Measurements from ENCODE around the gene ATXN1. TPM values are rescaled to one million over a fixed set of nuclear protein-coding genes. Genes with fewer than 3 reads are reported as not detected.

ATXN1 gene
- total RNA-seq, 4 donors from 2014 or later, result 48.7 to 166 (median 105) TPM

GRCh38 chr6:16327777-16328325, 433.4 kb downstream of the ATXN1 start:
- TF ChIP-seq POLR2AphosphoS5 (IDR thresholded peaks at IDR 0.05) (no peak), CTCF (IDR thresholded peaks at IDR 0.05) (no peak), EP300 (IDR thresholded peaks at IDR 0.05; ENCODE audit: low read depth) (no peak), POLR2A (IDR thresholded peaks at IDR 0.05) (no peak)
- no peak for DNase-seq
- Histone ChIP-seq H3K27ac (no peak overlapping the region), H3K27me3 (no peaks in the 10 kb centered on the region), H3K9me3 (no peaks in the 10 kb centered on the region), H3K4me1 (peaks cover 6 to 20% (median 12%) of the 10 kb centered on the region in 4 donors), H3K36me3 (peaks cover 0 to 7% (median 0%) of the 10 kb centered on the region in 4 donors), H3K4me3 (no peak overlapping the region)
- intact Hi-C loops (cut with DNase I; ENCODE audit: low total_unique reads) (no loop called here), in situ Hi-C loops (cut with MboI; ENCODE audit: low pct_ligation_motif_present in 1 of 4, low pct_unique_long_range_greater_than_20kb in 1 of 4, low sequenced_read_pairs in 3 of 4) (loop anchor here in 3 of 4 donors (25.0 kb wide), 3 partner anchors 184 to 634 kb away; partner anchors contain the start of gene ATXN1 (in 1 of the 3))
- 93 to 100% methylated on average over 4 to 33 of the region's 34 CpGs for WGBS, 2 donors (ENCODE audit: low coverage in 1 of 2)

GRCh38 chr6:16326971-16327776, 434.1 kb downstream of the ATXN1 start:
- Histone ChIP-seq H3K4me3 (no peak overlapping the region), H3K36me3 (peaks cover 0 to 7% (median 0%) of the 10 kb centered on the region in 4 donors), H3K27me3 (no peaks in the 10 kb centered on the region), H3K9me3 (no peaks in the 10 kb centered on the region), H3K27ac (no peak overlapping the region), H3K4me1 (peaks cover 8 to 20% (median 9%) of the 10 kb centered on the region in 4 donors)
- no peak for TF ChIP-seq EP300 (IDR thresholded peaks at IDR 0.05; ENCODE audit: low read depth)
- no peak for TF ChIP-seq CTCF (IDR thresholded peaks at IDR 0.05)
- TF ChIP-seq POLR2A (IDR thresholded peaks at IDR 0.05), result no peak
- TF ChIP-seq POLR2AphosphoS5 (IDR thresholded peaks at IDR 0.05), result no peak
- in situ Hi-C loops (cut with MboI; ENCODE audit: low pct_ligation_motif_present in 1 of 4, low pct_unique_long_range_greater_than_20kb in 1 of 4, low sequenced_read_pairs in 3 of 4) (loop anchor here in 3 of 4 donors (25.0 kb wide), 3 partner anchors 185 to 635 kb away; partner anchors contain the start of gene ATXN1 (in 1 of the 3)), intact Hi-C loops (cut with DNase I; ENCODE audit: low total_unique reads) (no loop called here)
- 95% methylated on average over 42 of the region's 43 CpGs; no CpG with 5 or more reads in 1 of the 2 donors for whole genome bisulfite sequencing, 2 donors (ENCODE audit: low coverage in 1 of 2)
- no peak for DNase-seq

- Histone ChIP-seq H3K27me3 (no peaks in the 10 kb centered on the region), H3K36me3 (peaks cover 0 to 7% (median 0%) of the 10 kb centered on the region in 4 donors), H3K4me1 (peaks cover 3 to 20% (median 4%) of the 10 kb centered on the region in 4 donors), H3K9me3 (no peaks in the 10 kb centered on the region), H3K4me3 (no peak overlapping the region), H3K27ac (no peak overlapping the region)
- in situ Hi-C loops (cut with MboI; ENCODE audit: low pct_ligation_motif_present in 1 of 4, low pct_unique_long_range_greater_than_20kb in 1 of 4, low sequenced_read_pairs in 3 of 4), result loop anchor here in 3 of 4 donors (25.0 kb wide), 3 partner anchors 186 to 636 kb away; partner anchors contain the start of gene ATXN1 (in 1 of the 3)
- intact Hi-C loops (cut with DNase I; ENCODE audit: low total_unique reads), result no loop called here
- no peak for TF ChIP-seq EP300 (IDR thresholded peaks at IDR 0.05; ENCODE audit: low read depth)
- no peak for TF ChIP-seq POLR2AphosphoS5 (IDR thresholded peaks at IDR 0.05)
- no peak for TF ChIP-seq CTCF (IDR thresholded peaks at IDR 0.05)
- TF ChIP-seq POLR2A (IDR thresholded peaks at IDR 0.05), result no peak
- no peak for DNase-seq
- WGBS, 2 donors (ENCODE audit: low coverage in 1 of 2), result 94 to 100% methylated on average over 14 to 22 of the region's 22 CpGs
These were observed 434.7 kb downstream of the ATXN1 start for GRCh38 chr6:16326531-16326930.

GRCh38 chr6:16324606-16325225, 436.5 kb downstream of the ATXN1 start:
- in situ Hi-C loops (cut with MboI; ENCODE audit: low pct_ligation_motif_present in 1 of 4, low pct_unique_long_range_greater_than_20kb in 1 of 4, low sequenced_read_pairs in 3 of 4), result loop anchor here in 3 of 4 donors (25.0 kb wide), 3 partner anchors 188 to 638 kb away; partner anchors contain the start of gene ATXN1 (in 1 of the 3)
- Histone ChIP-seq H3K36me3 (peaks cover 0 to 7% (median 0%) of the 10 kb centered on the region in 4 donors), H3K9me3 (no peaks in the 10 kb centered on the region), H3K27me3 (no peaks in the 10 kb centered on the region), H3K4me1 (peaks cover 17 to 32% (median 18%) of the 10 kb centered on the region in 4 donors), H3K27ac (no peak overlapping the region), H3K4me3 (no peak overlapping the region)
- intact Hi-C loops (cut with DNase I; ENCODE audit: low total_unique reads), result no loop called here
- 84 to 89% methylated on average over 7 of the region's 7 CpGs for WGBS, 2 donors (ENCODE audit: low coverage in 1 of 2)
- TF ChIP-seq POLR2AphosphoS5 (IDR thresholded peaks at IDR 0.05), result no peak
- no peak for TF ChIP-seq POLR2A (IDR thresholded peaks at IDR 0.05)
- no peak for TF ChIP-seq EP300 (IDR thresholded peaks at IDR 0.05; ENCODE audit: low read depth)
- no peak for TF ChIP-seq CTCF (IDR thresholded peaks at IDR 0.05)
- DNase-seq, result no peak

Measured in transverse colon (tissue), 4 donors.